NCI-H2029 treated with DMSO at 0.1 percent for 48 hours (cell line): ENCODE results near the gene NFIA.
A peak's percentile ranks its signal among the peaks of the same experiment; 100 is the strongest.

Experiments
- DNase-seq: peaks from one replicate; lab custom pipeline; 2025; lab: John Stamatoyannopoulos, UW

NFIA gene

GRCh38 chr1:61432616-61433388, 350.4 kb downstream of the NFIA start:
- no peak for DNase-seq

DNA sequence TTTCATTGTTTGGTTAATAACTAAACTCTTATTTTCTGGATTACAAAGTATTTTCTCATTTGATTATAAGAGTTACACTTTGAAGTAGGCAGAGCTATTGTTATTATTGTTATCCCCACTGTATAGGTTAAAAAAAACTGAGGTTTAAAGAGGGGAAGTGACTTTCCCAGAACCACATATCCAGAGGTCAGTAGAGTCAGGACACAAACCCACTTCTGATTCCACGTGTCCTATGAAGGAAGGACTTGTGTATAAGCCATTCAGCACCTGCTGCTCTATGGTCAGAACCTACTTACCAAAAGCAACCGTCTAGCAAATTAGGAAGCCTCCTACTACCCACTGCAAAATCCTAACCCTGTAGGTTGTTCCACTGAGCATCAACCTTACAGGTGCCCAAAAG, 351.3 kb downstream of the NFIA start:
- no peak for DNase-seq

- DNase-seq, result no peak
Measured at GRCh38 chr1:61434276-61434675, 351.9 kb downstream of the NFIA start.

DNA sequence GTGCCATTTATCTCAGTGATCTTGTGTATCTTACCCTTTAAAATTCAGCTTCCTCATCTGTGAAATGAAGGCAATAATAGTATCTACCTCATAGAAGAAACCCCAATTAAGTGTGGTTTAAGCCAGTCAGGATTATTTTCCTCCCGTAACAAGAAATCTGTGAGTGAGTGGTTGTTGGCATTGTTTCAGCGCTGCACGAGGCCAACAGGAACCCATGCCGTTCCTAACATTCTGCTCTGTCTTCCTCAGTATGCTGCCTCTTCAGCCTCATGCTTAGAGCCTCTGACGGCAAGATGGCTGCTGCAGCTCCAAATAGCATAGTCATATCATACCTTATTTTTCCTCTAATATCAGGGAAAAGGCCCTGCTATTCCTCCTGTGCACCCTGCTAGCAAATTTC, 352.9 kb downstream of the NFIA start:
- DNase-seq, result no peak

- DNase-seq, result no peak
Measured at GRCh38 chr1:61436016-61436415, 353.7 kb downstream of the NFIA start.

- DNase-seq, result no peak
Measured at GRCh38 chr1:61436491-61437120, 354.2 kb downstream of the NFIA start.

DNA sequence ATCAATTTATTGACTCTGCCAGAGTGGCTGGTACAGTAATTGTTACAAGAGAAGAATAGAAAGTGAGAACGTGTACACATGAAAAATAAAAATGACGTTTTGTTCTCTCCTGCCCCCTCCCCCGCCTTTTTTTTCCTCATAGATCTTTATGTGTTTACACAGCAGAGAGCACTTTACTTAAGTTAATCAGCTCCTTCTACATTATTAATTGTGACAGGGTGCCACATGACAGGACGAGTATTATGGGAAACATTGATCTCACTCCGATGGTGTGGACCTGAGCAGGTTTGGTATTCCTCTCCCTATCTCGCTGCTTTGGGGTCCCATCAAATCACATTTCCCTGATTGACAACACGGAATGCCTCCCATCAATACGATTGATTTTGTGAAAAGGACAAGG, 356.9 kb downstream of the NFIA start:
- peak; percentile 51 for DNase-seq

- no peak for DNase-seq
Measured at GRCh38 chr1:61441723-61442262, 359.4 kb downstream of the NFIA start.

- no peak for DNase-seq
Measured at GRCh38 chr1:61442544-61442943, 360.2 kb downstream of the NFIA start.

GRCh38 chr1:61444288-61444687, 361.9 kb downstream of the NFIA start:
- no peak for DNase-seq

DNA sequence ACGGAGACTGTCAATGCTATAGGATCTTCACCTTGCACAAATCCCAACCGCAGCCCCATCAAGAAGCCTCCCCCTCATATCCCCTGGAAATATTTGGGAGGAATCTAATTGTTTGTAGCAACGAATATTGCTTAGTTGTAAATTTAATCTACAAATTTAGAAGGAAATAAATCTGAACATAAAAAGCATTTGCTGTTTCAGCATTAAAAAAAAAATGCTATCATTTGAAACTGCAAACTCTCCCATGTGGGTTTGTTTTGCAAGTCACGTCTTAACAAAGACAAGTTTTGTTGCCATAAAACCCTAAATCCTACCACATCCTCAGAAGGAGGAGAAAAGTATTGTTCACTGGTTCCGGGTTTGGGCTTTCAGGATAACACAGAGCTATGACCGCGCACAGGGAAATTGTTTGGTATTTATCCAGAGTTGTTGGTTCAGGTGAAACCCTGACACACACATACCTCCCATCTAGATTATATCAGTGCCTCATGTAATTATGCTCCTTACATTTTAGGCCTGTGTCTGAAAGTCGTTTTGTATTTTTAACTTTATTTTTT, 363.0 kb downstream of the NFIA start:
- DNase-seq, result no peak

DNA sequence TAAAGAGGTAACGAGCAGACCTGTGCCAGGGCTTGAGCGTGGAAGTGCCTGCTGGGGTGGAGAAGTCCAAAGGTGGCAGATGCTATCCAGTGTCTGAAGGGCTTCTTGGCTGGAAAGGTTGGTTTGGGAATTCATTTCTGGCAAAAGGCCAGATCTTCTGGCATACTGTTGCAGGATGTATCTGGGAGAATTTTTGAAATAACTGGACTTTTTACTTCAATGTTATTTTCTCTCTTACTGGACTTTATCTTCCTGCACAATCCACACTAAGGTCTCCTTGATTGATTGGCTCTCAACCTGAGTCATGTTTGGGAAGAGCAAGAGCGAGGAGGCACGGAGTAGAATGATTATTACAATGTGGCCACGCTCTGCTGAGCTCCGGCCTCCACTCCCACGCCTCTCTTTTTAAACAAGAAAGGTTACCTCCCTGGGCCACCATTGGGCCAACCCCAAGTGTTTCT, 364.2 kb downstream of the NFIA start:
- peak; percentile 74 for DNase-seq

- no peak for DNase-seq
Measured at GRCh38 chr1:61447106-61447967, 365.0 kb downstream of the NFIA start.

GRCh38 chr1:61447968-61448430, 365.6 kb downstream of the NFIA start:
- no peak for DNase-seq

DNA sequence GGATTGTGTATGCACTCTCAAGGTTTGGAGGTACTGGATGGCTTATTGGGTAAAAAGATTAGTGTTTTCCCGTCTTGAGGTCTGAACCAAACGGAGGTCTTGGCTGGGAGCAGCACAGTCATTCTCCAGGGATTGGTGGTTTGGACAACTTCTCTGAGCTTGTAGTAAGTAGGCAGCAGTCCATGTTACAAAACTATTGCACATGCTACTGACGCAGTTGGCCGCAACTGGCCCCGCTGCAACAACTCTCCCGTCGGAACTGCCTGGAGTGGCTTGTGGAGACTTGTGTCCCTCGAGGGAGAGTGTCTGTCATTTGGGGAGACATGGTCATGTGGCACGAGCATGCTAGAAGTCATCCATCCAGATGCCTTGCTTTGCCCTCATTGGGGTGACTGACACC, 366.6 kb downstream of the NFIA start:
- DNase-seq, result no peak

GRCh38 chr1:61449410-61449809, 367.0 kb downstream of the NFIA start:
- DNase-seq, result no peak

- DNase-seq, result no peak
Measured at GRCh38 chr1:61450454-61450853, 368.1 kb downstream of the NFIA start.

- no peak for DNase-seq
Measured at GRCh38 chr1:61450872-61451571, 368.7 kb downstream of the NFIA start.

DNA sequence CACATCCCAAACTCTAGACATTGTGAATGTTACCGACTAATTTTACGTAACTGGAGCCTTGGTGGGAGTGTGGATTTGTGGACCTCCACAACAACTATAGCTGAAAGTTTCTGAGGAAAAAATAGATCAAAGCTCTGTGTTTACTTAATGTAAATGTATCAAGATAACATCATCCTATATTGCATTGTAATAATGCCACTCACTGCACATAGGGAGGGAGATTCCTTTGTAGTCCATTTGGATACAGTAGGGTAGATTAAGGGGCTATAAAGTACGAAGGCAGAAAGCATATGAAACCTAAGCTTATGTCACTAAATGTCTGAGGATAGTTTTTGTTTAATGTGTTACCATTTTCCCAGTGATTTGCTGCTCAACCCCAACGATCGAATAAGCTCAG, 369.2 kb downstream of the NFIA start:
- DNase-seq, result no peak

GRCh38 chr1:61452176-61453035, 370.0 kb downstream of the NFIA start:
- DNase-seq, result no peak
